ENCODE measurements around the gene SURF6. TPM values are rescaled to one million over a fixed set of nuclear protein-coding genes. Genes with fewer than 3 reads are reported as not detected.
A peak's percentile ranks its signal among the peaks of the same experiment; 100 is the strongest.

Gene SURF6
- total RNA-seq, 1 donor from 2014 or later = 5.3 TPM

DNA sequence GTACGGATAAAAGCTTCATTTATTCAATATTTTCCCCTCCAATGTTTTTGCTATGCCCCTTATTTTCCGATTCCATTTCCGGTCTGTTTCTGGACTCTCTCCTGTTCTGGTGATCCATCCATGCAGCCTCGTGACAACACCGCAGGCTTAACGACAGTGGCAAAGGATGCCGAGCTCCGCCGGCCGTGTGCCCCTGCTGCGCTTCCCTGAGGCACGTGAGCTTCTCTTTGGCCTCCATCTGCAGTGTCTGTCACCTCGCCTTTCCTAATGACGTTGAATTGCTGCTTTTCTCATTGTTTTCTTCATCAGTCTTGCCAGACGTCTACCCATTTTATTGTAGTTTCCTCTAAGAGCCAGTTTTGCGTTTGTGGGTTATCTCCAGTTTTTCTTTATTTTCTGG lies 28.7 kb downstream of the SURF6 start:
- Histone ChIP-seq H3K36me3 (no peaks in the 10 kb centered on the region), H3K27ac (no peak overlapping the region), H3K27me3 (no peaks in the 10 kb centered on the region), H3K9me3 (no peaks in the 10 kb centered on the region), H3K4me3 (no peak overlapping the region), H3K4me1 (no peaks in the 10 kb centered on the region)
- intact Hi-C loops (cut with DNase I) = no loop called here
- DNase-seq (ENCODE audit: low spot score in 2 of 2) = no peak
- TF ChIP-seq CTCF (IDR thresholded peaks at IDR 0.05) = no peak

DNA sequence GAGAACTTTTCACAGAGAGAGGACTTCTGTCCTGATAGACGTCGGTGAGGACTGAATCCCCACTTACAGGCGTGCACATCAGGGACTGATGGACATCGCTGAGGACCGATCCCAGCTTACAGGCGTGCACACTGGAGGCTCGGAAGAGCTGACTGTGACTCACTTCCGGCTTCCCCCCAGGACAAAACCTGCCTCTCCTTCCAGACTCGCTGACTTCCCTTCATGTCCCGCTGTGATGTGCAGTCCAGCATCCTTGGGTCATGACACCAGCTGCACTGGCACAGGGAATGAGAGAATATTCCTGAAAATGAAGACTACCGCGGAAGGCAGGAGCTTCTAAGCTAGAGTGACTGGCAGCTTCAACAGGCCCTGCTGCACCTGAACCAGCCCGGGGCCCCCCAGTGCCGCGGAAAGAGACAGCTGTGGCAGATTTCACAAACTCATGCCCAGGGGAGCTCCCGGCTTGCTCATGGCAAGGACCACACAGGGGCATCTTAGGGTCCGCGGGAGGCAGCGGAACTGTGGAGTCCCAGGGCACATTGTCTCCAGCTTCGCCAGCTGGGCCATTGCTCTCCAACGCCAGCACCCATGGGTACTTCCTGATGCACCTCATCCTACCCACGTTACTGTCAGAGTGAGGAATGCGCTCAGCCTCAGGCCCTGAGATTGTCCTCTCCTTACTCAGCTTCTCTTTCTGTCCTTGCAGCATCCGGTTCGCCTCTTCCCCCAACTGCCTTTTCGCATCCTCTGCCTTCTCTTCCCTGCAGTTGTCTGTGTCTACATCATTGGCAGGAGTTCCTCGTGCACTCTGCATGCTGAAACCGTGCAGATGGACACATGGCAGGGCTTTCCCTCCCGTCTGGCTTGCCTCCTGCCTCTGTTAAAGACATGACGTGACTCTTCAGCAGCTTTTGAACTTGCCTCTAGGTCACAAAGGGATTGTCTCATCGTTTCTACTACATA lies 29.5 kb downstream of the SURF6 start:
- no peak for TF ChIP-seq CTCF (IDR thresholded peaks at IDR 0.05)
- Histone ChIP-seq H3K27ac (no peak overlapping the region), H3K4me1 (no peaks in the 10 kb centered on the region), H3K36me3 (no peaks in the 10 kb centered on the region), H3K4me3 (no peak overlapping the region), H3K27me3 (no peaks in the 10 kb centered on the region), H3K9me3 (no peaks in the 10 kb centered on the region)
- peak in 1 of 2 donors; percentile 53 for DNase-seq (ENCODE audit: low spot score in 2 of 2)
- intact Hi-C loops (cut with DNase I) = no loop called here

DNA sequence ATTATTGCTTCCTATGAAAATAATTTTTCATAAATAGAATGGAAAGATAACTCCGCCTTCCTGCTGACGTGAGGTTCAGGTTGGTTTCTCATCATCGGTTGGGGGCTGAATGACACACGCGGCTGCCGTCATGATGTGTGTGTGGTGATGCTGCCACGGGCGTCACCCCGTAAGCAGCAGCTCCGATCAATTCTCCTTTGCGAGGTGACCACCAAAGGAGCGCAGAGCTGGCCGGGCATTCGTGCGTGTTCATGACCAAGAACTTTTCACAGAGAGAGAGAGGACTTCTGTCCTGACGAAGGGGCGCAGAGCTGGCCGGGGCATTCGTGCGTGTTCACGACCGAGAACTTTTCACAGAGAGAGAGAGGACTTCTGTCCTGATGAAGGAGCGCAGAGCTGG lies 30.3 kb downstream of the SURF6 start:
- Histone ChIP-seq H3K9me3 (no peaks in the 10 kb centered on the region), H3K36me3 (no peaks in the 10 kb centered on the region), H3K27me3 (no peaks in the 10 kb centered on the region), H3K4me3 (no peak overlapping the region), H3K4me1 (no peaks in the 10 kb centered on the region), H3K27ac (no peak overlapping the region)
- intact Hi-C loops (cut with DNase I) = no loop called here
- no peak for DNase-seq (ENCODE audit: low spot score in 2 of 2)
- no peak for TF ChIP-seq CTCF (IDR thresholded peaks at IDR 0.05)

GRCh38 chr9:133304477-133305377 lies 31.3 kb downstream of the SURF6 start:
- no peaks in the 10 kb centered on the region for H3K36me3 ChIP-seq
- no peak overlapping the region for H3K4me3 ChIP-seq
- no peak overlapping the region for H3K27ac ChIP-seq
- peak in 1 of 2 donors; percentile 43 for DNase-seq (ENCODE audit: low spot score in 2 of 2)
- intact Hi-C loops (cut with DNase I) = no loop called here
- H3K9me3 ChIP-seq = no peaks in the 10 kb centered on the region
- no peaks in the 10 kb centered on the region for H3K4me1 ChIP-seq
- no peak for TF ChIP-seq CTCF (IDR thresholded peaks at IDR 0.05)
- no peaks in the 10 kb centered on the region for H3K27me3 ChIP-seq

DNA sequence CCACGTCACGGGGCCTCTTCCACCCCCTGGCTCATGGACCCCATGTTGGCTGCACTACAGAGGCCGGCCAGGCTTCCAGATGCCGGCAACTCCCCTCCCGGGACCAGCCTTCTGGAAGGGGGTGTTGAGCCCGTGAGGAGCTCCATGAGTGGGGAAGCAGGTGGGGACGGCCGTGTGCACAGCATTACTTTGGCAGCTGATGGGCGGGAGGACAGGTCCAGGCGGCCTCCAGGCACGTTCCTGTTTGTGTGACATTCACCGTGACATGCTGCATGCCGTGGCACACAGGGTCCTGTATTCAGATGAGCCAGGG lies 31.9 kb downstream of the SURF6 start:
- no peak for DNase-seq (ENCODE audit: low spot score in 2 of 2)
- Histone ChIP-seq H3K4me1 (no peaks in the 10 kb centered on the region), H3K4me3 (no peak overlapping the region), H3K36me3 (no peaks in the 10 kb centered on the region), H3K9me3 (no peaks in the 10 kb centered on the region), H3K27ac (no peak overlapping the region), H3K27me3 (no peaks in the 10 kb centered on the region)
- intact Hi-C loops (cut with DNase I) = no loop called here
- TF ChIP-seq CTCF (IDR thresholded peaks at IDR 0.05) = no peak
